ENCODE data around the gene ATF7. TPM values are rescaled to one million over a fixed set of nuclear protein-coding genes. Genes with fewer than 3 reads are reported as not detected.
A peak's percentile ranks its signal among the peaks of the same experiment; 100 is the strongest.
"Not testable (repeated sequence)": the region's sequence is repeated elsewhere in the genome, so short reads cannot be mapped to it uniquely, and the experiment has no call there.

The ATF7 gene
- total RNA-seq, 3 donors from 2014 or later: 31.4 to 34.1 (median 33.4) TPM

DNA sequence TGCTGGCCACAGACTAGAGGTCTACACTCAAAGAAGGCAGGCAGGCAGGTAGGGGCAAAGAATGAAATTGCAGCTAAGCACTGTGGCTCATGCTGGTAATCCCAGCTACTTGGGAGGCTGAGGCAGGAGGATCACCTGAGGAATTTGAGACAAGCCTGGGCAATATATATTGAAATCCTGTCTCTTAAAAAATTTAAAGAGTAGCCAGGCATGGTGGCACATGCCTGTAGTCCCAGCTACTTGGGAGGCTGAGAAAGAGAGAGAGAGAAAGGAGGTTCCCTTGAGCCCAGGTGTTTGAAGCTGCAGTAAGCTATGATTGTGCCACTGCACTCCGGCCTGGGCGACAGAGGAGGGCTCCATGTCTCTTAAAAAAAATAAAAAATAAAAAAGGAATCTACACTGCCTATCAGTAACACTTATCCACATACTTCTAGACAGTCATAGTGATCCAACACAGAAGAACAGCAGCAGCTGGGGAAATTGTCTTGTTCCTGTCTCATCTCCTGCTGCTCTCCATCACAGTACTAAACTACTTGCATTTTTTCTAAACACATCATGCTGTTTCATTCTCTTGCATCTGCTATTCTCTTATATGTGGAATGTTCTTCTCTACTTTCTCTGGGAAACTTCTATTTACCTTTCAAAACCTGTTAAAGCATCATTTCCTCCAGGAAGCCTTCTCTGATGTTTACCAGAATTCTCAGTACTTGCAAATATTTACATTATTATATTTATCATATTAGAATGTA lies 57.2 kb downstream of the ATF7 start:
- no peaks in the 10 kb centered on the region for H3K36me3 ChIP-seq
- H3K27ac ChIP-seq: peak overlapping the region in 1 of 2 donors; percentile 22
- H3K4me1 ChIP-seq: peaks cover 0 to 4% of the 10 kb centered on the region in 2 donors
- no peak for DNase-seq (ENCODE audit: low spot score in 2 of 2)
- H3K9me3 ChIP-seq: no peaks in the 10 kb centered on the region
- intact Hi-C loops (cut with DNase I; ENCODE audit: low total_unique reads): loop anchor here (10.0 kb wide), 1 partner anchor 46 kb away; no protein-coding TSS in a partner anchor
- no peak overlapping the region for H3K4me3 ChIP-seq
- TF ChIP-seq, protein P1, sequence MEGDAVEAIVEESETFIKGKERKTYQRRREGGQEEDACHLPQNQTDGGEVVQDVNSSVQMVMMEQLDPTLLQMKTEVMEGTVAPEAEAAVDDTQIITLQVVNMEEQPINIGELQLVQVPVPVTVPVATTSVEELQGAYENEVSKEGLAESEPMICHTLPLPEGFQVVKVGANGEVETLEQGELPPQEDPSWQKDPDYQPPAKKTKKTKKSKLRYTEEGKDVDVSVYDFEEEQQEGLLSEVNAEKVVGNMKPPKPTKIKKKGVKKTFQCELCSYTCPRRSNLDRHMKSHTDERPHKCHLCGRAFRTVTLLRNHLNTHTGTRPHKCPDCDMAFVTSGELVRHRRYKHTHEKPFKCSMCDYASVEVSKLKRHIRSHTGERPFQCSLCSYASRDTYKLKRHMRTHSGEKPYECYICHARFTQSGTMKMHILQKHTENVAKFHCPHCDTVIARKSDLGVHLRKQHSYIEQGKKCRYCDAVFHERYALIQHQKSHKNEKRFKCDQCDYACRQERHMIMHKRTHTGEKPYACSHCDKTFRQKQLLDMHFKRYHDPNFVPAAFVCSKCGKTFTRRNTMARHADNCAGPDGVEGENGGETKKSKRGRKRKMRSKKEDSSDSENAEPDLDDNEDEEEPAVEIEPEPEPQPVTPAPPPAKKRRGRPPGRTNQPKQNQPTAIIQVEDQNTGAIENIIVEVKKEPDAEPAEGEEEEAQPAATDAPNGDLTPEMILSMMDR (IDR thresholded peaks at IDR 0.05): no peak
- TF ChIP-seq POLR2A (IDR thresholded peaks at IDR 0.05) (no peak), POLR2AphosphoS5 (IDR thresholded peaks at IDR 0.05) (no peak)
- H3K27me3 ChIP-seq: no peaks in the 10 kb centered on the region

DNA sequence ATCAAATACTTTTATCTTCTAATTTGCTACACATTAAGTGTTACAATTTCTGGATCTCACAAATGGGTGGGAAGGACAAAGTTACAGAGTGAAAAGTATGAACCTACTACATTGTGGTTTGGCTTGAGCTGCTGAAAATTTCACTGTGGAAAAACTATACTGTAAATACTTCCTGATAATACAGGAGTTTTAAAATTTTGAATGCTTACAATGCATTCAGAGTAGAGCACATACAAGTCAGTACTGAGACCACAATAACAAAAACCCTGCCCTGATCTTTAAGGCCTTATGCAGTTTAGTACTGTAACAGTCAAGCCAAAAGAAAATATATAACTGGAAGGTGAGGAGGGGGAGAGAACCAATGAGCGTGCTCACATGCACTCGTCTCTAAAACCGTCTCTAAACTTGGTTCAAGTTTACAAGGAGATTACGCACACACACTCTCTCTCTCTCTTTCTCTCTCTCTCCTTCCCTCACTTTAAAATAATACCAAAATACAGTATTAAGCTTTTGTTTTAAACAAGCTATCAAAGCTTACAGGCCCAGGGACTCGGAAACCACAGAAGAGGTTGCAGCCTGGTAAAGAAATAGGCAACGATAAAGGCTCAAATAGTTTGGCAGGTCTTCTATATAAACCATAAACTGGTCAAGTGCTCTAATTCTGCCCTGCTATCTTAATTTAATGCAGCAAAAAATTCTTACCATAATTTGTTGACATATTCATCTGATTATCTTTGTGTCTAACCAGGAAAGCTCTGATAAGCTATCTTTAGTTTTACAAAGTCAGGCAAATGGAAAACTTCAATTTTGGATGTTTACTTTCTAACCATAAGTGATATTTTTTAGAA lies 58.0 kb downstream of the ATF7 start:
- no peak for DNase-seq (ENCODE audit: low spot score in 2 of 2)
- intact Hi-C loops (cut with DNase I; ENCODE audit: low total_unique reads): loop anchor here (10.0 kb wide), 1 partner anchor 47 kb away; no protein-coding TSS in a partner anchor
- TF ChIP-seq POLR2AphosphoS5 (IDR thresholded peaks at IDR 0.05) (no peak), POLR2A (IDR thresholded peaks at IDR 0.05) (no peak)
- TF ChIP-seq, protein P1 (IDR thresholded peaks at IDR 0.05): no peak
- peaks cover 0 to 4% of the 10 kb centered on the region in 2 donors for H3K4me1 ChIP-seq
- no peaks in the 10 kb centered on the region for H3K27me3 ChIP-seq
- peak overlapping the region in 1 of 2 donors; percentile 22 for H3K27ac ChIP-seq
- no peaks in the 10 kb centered on the region for H3K36me3 ChIP-seq
- no peak overlapping the region for H3K4me3 ChIP-seq
- H3K9me3 ChIP-seq: no peaks in the 10 kb centered on the region

DNA sequence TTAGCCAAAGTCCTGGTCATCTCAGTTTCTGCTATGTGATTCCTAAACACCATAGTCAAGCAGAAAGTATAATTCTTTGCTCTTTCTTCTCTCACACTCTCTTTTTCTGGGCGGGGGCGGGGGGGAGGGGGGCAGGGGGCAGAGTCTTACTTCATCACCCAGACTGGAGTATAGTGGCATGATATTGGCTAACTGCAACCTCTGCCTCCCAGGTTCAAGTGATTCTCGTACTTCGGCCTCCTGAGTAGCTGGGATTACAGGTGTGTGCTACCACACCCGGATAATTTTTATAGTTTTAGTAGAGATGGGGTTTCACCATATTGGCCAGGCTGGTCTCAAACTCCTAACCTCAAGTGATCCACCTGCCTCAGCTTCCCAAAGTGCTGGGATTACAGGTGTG lies 60.8 kb downstream of the ATF7 start:
- not testable (repeated sequence) for H3K36me3 ChIP-seq; DNase-seq (ENCODE audit: low spot score in 2 of 2); H3K27me3 ChIP-seq; H3K4me3 ChIP-seq; H3K9me3 ChIP-seq; H3K27ac ChIP-seq
- H3K4me1 ChIP-seq: peaks cover 0 to 19% of the 10 kb centered on the region in 2 donors
- intact Hi-C loops (cut with DNase I; ENCODE audit: low total_unique reads): loop anchor here (10.0 kb wide), 1 partner anchor 49 kb away; no protein-coding TSS in a partner anchor

DNA sequence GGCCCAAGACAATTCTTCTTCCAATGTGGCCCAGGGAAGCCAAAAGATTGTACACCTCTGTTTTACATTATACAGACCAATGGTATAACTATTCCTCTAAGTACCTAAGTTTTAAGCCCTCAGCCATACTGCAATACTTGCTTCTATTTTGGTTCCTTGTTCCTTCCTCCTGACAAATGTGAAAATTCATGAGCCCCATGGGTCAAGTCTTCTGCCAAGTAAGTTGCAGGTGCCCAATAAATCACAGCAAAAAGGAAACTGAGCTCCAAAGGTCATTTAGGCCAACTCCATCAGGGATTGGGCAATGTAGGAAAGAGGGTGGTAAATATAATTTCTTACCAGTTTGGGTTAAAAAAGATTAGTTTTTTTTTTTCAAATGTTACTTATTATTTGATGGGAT lies 61.2 kb downstream of the ATF7 start:
- Histone ChIP-seq H3K27me3 (no peaks in the 10 kb centered on the region), H3K4me1 (peaks cover 0 to 19% of the 10 kb centered on the region in 2 donors), H3K27ac (no peak overlapping the region), H3K4me3 (no peak overlapping the region), H3K36me3 (no peaks in the 10 kb centered on the region), H3K9me3 (no peaks in the 10 kb centered on the region)
- no peak for DNase-seq (ENCODE audit: low spot score in 2 of 2)
- no peak for TF ChIP-seq POLR2A (IDR thresholded peaks at IDR 0.05)
- peak in 1 of 3 donors; percentile 61 for TF ChIP-seq POLR2AphosphoS5 (IDR thresholded peaks at IDR 0.05)
- intact Hi-C loops (cut with DNase I; ENCODE audit: low total_unique reads): loop anchor here (10.0 kb wide), 1 partner anchor 50 kb away; no protein-coding TSS in a partner anchor

DNA sequence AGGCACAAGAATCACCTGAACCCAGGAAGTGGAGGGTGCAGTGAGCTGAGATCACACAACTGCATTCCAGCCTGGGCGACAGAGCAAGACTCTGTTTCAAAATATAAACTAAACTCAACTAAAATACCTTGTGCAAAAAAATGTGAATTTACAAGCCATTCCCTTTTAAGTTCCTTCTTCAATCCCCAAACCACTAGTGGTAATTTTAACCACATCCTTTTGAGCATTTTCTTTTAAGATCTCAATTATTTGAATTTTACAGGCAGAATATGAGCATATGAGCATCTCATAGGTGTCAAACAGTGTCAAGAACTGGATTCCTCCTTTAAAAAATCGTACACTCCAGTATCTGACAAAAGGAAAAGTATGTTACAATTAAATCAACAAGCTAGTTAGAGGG lies 61.9 kb downstream of the ATF7 start:
- no peak overlapping the region for H3K27ac ChIP-seq
- H3K36me3 ChIP-seq: no peaks in the 10 kb centered on the region
- intact Hi-C loops (cut with DNase I; ENCODE audit: low total_unique reads): loop anchor here (10.0 kb wide), 1 partner anchor 51 kb away; no protein-coding TSS in a partner anchor
- TF ChIP-seq, protein P1 (IDR thresholded peaks at IDR 0.05): no peak
- TF ChIP-seq POLR2AphosphoS5 (IDR thresholded peaks at IDR 0.05) (no peak), POLR2A (IDR thresholded peaks at IDR 0.05) (no peak)
- H3K4me3 ChIP-seq: no peak overlapping the region
- no peaks in the 10 kb centered on the region for H3K27me3 ChIP-seq
- no peaks in the 10 kb centered on the region for H3K9me3 ChIP-seq
- H3K4me1 ChIP-seq: peaks cover 0 to 19% of the 10 kb centered on the region in 2 donors
- no peak for DNase-seq (ENCODE audit: low spot score in 2 of 2)

Measured in breast epithelium (tissue), 4 donors.